H9 (cell line): ENCODE measurements around the gene FBXO24. TPM values are rescaled to one million over a fixed set of nuclear protein-coding genes. Genes with fewer than 3 reads are reported as not detected.
A peak's percentile ranks its signal among the peaks of the same experiment; 100 is the strongest.

Experiments
- DNase-seq: peaks from one replicate; pipeline ENCODE4 v3.0.0-alpha.2; 2017
- H2AFZ ChIP-seq: one replicate; pipeline ENCODE4 v1.6.1; 2013; ENCODE audit warnings: mild to moderate bottlenecking, low read length, control low read depth, moderate library complexity
- H2AK5ac ChIP-seq: 2 replicates; pipeline ENCODE4 v1.6.1; 2013; ENCODE audit warnings: low read length, control low read depth, mixed read lengths; ENCODE audit not compliant: insufficient read length
- H2BK120ac ChIP-seq: one replicate; pipeline ENCODE4 v1.6.1; 2013; ENCODE audit warnings: low read depth, mild to moderate bottlenecking, low read length, control low read depth, inconsistent platforms; ENCODE audit not compliant: poor library complexity, severe bottlenecking
- H2BK12ac ChIP-seq: 2 replicates; pipeline ENCODE4 v1.6.1; 2013; ENCODE audit warnings: low read length, control low read depth, mixed read lengths, low read depth; ENCODE audit not compliant: insufficient read length
- H2BK15ac ChIP-seq: 2 replicates; pipeline ENCODE4 v1.6.1; 2013; ENCODE audit warnings: low read depth, low read length, control low read depth
- H2BK20ac ChIP-seq: one replicate; pipeline ENCODE4 v1.6.1; 2013; ENCODE audit warnings: low read depth, mild to moderate bottlenecking, low read length, control low read depth, inconsistent platforms; ENCODE audit not compliant: poor library complexity, severe bottlenecking
- H2BK5ac ChIP-seq: 2 replicates; pipeline ENCODE4 v1.6.1; 2013; ENCODE audit warnings: low read length, control low read depth, mixed read lengths; ENCODE audit not compliant: insufficient read length
- H3K14ac ChIP-seq: 2 replicates; pipeline ENCODE4 v1.6.1; 2013; ENCODE audit warnings: low read length, control low read depth; ENCODE audit not compliant: insufficient read depth
- H3K18ac ChIP-seq: 2 replicates; pipeline ENCODE4 v1.6.1; 2013; ENCODE audit warnings: low read depth, mild to moderate bottlenecking, mixed read lengths, low read length, control low read depth; ENCODE audit not compliant: insufficient read length
- H3K23ac ChIP-seq: 2 replicates; pipeline ENCODE4 v1.6.1; 2013; ENCODE audit warnings: low read length, control low read depth, mixed read lengths, low read depth; ENCODE audit not compliant: insufficient read length
- H3K23me2 ChIP-seq: 2 replicates; pipeline ENCODE4 v1.6.1; 2013; ENCODE audit warnings: low read depth, mild to moderate bottlenecking, mixed read lengths, low read length, control low read depth; ENCODE audit not compliant: insufficient read length, poor library complexity, severe bottlenecking
- H3K27ac ChIP-seq: 2 replicates; pipeline ENCODE4 v1.5.1; 2013; ENCODE audit warnings: low read length, control low read depth, mixed read lengths, low read depth; ENCODE audit not compliant: insufficient read length
- H3K27me3 ChIP-seq: 2 replicates; pipeline ENCODE4 v1.6.1; 2013; ENCODE audit warnings: low read length, control low read depth, inconsistent platforms; ENCODE audit not compliant: insufficient read depth
- H3K4ac ChIP-seq: 2 replicates; pipeline ENCODE4 v1.6.1; 2013; ENCODE audit warnings: low read depth, mild to moderate bottlenecking, control low read depth, inconsistent platforms, low read length, moderate library complexity
- H3K4me1 ChIP-seq: 2 replicates; pipeline ENCODE4 v1.6.1; 2013; ENCODE audit warnings: low read length, control low read depth, inconsistent platforms; ENCODE audit not compliant: insufficient read depth
- H3K4me2 ChIP-seq: 2 replicates; pipeline ENCODE4 v1.6.1; 2013; ENCODE audit warnings: low read length, control low read depth, mixed read lengths; ENCODE audit not compliant: insufficient read length, insufficient read depth
- H3K56ac ChIP-seq: 2 replicates; pipeline ENCODE4 v1.6.1; 2013; ENCODE audit warnings: low read depth, mild to moderate bottlenecking, mixed read lengths, low read length, control low read depth; ENCODE audit not compliant: insufficient read length
- H3K79me1 ChIP-seq: 2 replicates; pipeline ENCODE4 v1.6.1; 2013; ENCODE audit warnings: low read depth, mild to moderate bottlenecking, moderate library complexity, low read length, control low read depth, inconsistent platforms; ENCODE audit not compliant: insufficient read depth, poor library complexity, severe bottlenecking
- H3K79me2 ChIP-seq: 2 replicates; pipeline ENCODE4 v1.6.1; 2013; ENCODE audit warnings: low read length, control low read depth, inconsistent platforms; ENCODE audit not compliant: insufficient read depth
- H3K9ac ChIP-seq: 2 replicates; pipeline ENCODE4 v1.6.1; 2013; ENCODE audit warnings: low read length, control low read depth, mixed read lengths; ENCODE audit not compliant: insufficient read length; ENCODE audit errors: extremely low read depth
- H3K9me3 ChIP-seq: one replicate; pipeline ENCODE4 v1.6.1; 2013; ENCODE audit warnings: low read depth, low read length, inconsistent platforms; ENCODE audit not compliant: control insufficient read depth
- H3T11ph ChIP-seq: one replicate; pipeline ENCODE4 v1.6.1; 2013; ENCODE audit warnings: mild to moderate bottlenecking, low read length, control low read depth, inconsistent platforms
- H4K20me1 ChIP-seq: one replicate; pipeline ENCODE4 v1.6.1; 2013; ENCODE audit not compliant: control insufficient read depth, insufficient read length, insufficient read depth
- H4K5ac ChIP-seq: 2 replicates; pipeline ENCODE4 v1.6.1; 2013; ENCODE audit warnings: low read depth, mild to moderate bottlenecking, mixed read lengths, low read length, control low read depth; ENCODE audit not compliant: insufficient read length
- H4K8ac ChIP-seq: replicated peaks from 2 replicates; pipeline ENCODE4 v1.6.1; 2013; ENCODE audit warnings: low read length, control low read depth, mixed read lengths, low read depth; ENCODE audit not compliant: insufficient read length
- H4K91ac ChIP-seq: 2 replicates; pipeline ENCODE4 v1.6.1; 2013; ENCODE audit warnings: low read depth, mild to moderate bottlenecking, moderate library complexity, mixed read lengths, low read length, control low read depth; ENCODE audit not compliant: insufficient read length
- H3K27ac Mint-ChIP-seq, 3 experiments: 2 replicates in 2 of 3; 3 replicates in 1 of 3; pipeline ENCODE4 v1.8.0; 2020 to 2021; ENCODE audit warnings: mixed read lengths in 3 of 3, mild to moderate bottlenecking in 1 of 3, moderate library complexity in 1 of 3
- H3K27me3 Mint-ChIP-seq: 2 replicates; pipeline ENCODE4 v1.8.0; 2021; ENCODE audit warnings: low read depth, mild to moderate bottlenecking, moderate library complexity, mixed read lengths
- H3K36me3 Mint-ChIP-seq, 3 experiments: 2 replicates in 2 of 3; 3 replicates in 1 of 3; pipeline ENCODE4 v1.8.0; 2020 to 2021; ENCODE audit warnings: low read depth in 3 of 3, mixed read lengths in 3 of 3; ENCODE audit not compliant: insufficient read depth in 1 of 3
- H3K4me1 Mint-ChIP-seq, 2 experiments: 2 replicates each; pipeline ENCODE4 v1.8.0; 2020; ENCODE audit warnings: mixed read lengths in 2 of 2
- H3K4me3 Mint-ChIP-seq, 2 experiments: 2 replicates in 1 of 2; 3 replicates in 1 of 2; pipeline ENCODE4 v1.8.0; 2020 to 2021; ENCODE audit warnings: mild to moderate bottlenecking in 2 of 2, mixed read lengths in 2 of 2, moderate library complexity in 1 of 2
- H3K9me3 Mint-ChIP-seq, 2 experiments: 2 replicates in 1 of 2; 3 replicates in 1 of 2; pipeline ENCODE4 v1.8.0; 2020; ENCODE audit warnings: mild to moderate bottlenecking in 2 of 2, mixed read lengths in 2 of 2, moderate library complexity in 1 of 2
- CTCF ChIP-seq: fragments of 200-600 bp; sonication (generic); conservative IDR thresholded peaks from 3 replicates; pipeline ENCODE4 v1.8.0; 2021; ENCODE audit warnings: antibody characterized with exemption, mild to moderate bottlenecking
- WGBS: extraction: QIAGEN DNeasy Blood & Tissue Kit; methylation state at CpG from one replicate; pipeline ENCODE4 v1.1.7; 2013; ENCODE audit warnings: missing lambda C conversion rate, low lambda C conversion rate, mixed read lengths; ENCODE audit not compliant: insufficient read length; ENCODE audit errors: extremely low coverage; 5-methylcytosine and 5-hydroxymethylcytosine counted together
- total RNA-seq: library from RNA; stranded (reverse); gene quantifications from 2 replicates; pipeline ENCODE4 v1.2.1, GENCODE V29; 2021

FBXO24 gene
- total RNA-seq, 1 experiment from 2014 or later: 0.85 TPM

- Histone ChIP-seq H4K5ac (no peak overlapping the region), H2BK12ac (no peak overlapping the region), H4K8ac (no peak overlapping the region), H2BK15ac (no peak overlapping the region), H3K56ac (no peak overlapping the region), H2AK5ac (no peak overlapping the region), H3K18ac (peak overlapping the region; percentile 40), H3K14ac (peak overlapping the region; percentile 60; the same call in 1 of the 2 replicates), H3K4ac (no peak overlapping the region), H3K23me2 (peaks cover 35% of the 10 kb centered on the region), H3K4me2 (peak overlapping the region; percentile 93), H3K9ac (no peak overlapping the region), H3K27ac (no peak overlapping the region), H2BK120ac (no peak overlapping the region), H2BK5ac (no peak overlapping the region), H2AFZ (no peak overlapping the region), H4K20me1 (no peaks in the 10 kb centered on the region), H4K91ac (no peak overlapping the region), H3K27me3 (no peaks in the 10 kb centered on the region), H3K9me3 (no peaks in the 10 kb centered on the region), H3K79me1 (no peaks in the 10 kb centered on the region), H2BK20ac (no peak overlapping the region), H3K79me2 (no peaks in the 10 kb centered on the region), H3K23ac (no peak overlapping the region), H3K4me1 (peaks cover 4% of the 10 kb centered on the region; the same call in 1 of the 2 replicates), H3T11ph (no peak overlapping the region)
- peaks cover 30 to 49% of the 10 kb centered on the region in 2 experiments for H3K4me1 Mint-ChIP-seq
- no peak overlapping the region; a peak in 1 of 7 replicates for H3K27ac Mint-ChIP-seq
- peaks cover 0 to 22% (median 13%) of the 10 kb centered on the region in 3 experiments; a peak in 5 of 7 replicates for H3K36me3 Mint-ChIP-seq
- H3K4me3 Mint-ChIP-seq: peak overlapping the region; percentile 70 to 89
- no peak for TF ChIP-seq CTCF
- H3K27me3 Mint-ChIP-seq: peaks cover 25% of the 10 kb centered on the region
- peak; percentile 67 for DNase-seq
- no CpG with 5 or more reads among the region's 68 CpGs for WGBS
- no peaks in the 10 kb centered on the region for H3K9me3 Mint-ChIP-seq
These were observed 19.1 kb downstream of the FBXO24 start for GRCh38 chr7:100604976-100605911.
